Stimulated activated CD8-positive, alpha-beta memory T cell treated with anti-CD3 and anti-CD28 coated beads, Interleukin-4, amount 100 ng/mL, for 24 hours (primary cell): Measurements from ENCODE around the gene JTB.
"Not testable (repeated sequence)": the region's sequence is repeated elsewhere in the genome, so short reads cannot be mapped to it uniquely, and the experiment has no call there.

ENCODE experiments used
- DNase-seq: peaks from one replicate; pipeline ENCODE4 v3.0.0-alpha.2; 2020; ENCODE audit warnings: low read depth

The JTB gene

DNA sequence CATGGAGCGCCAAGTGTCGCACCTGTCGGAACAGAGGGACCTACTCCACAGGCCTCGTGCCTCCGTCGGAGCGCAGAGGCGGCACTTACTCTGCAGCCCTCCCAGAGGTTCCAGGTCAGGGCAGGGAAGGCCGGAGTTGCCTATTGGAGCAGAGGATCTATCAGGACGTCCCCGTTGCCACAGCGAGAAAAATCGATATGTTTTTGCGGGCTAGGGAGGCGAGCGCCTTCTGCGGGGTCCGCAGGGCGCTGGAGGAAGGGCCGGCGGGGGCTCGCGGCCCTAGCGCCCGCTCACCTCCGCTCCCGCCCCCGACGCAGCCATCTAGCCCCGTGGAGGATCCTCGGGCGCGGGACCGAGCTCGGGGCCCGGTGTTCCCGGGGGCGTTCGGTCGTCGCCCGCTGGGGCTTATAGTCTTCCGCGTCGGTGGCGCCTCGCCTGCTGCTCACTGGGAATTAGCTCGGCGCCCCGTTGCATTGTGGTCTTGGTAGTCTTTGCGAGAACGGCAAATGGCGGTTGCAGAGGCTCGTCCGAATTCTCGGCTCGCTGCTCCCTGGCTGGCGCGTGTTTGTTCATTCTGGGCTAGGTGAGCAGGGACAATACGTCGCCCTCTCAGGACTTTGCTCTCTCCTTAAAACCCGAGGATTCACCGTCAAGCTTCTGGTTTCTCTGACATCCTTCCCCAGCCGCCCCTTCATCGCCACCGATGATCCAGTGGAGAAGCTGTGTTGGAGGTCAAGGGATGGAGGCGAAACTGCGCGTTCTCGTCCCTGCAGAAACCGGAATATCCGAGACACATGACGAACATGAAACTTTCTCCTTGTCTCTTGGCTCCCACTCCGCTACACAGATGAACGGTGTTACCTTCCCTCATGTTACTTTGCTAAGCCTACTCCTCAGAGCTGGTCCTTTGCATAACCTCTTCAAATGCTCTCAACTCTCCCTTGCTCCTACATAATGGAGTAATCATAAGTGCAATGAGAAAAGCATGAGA is at the start of gene JTB:
Gene JTB (minus strand): TSS at position 425 of the 991 bp plus-strand sequence. CDS start 422 bp downstream, at position 3.
- DNase-seq: peak; percentile 82

DNA sequence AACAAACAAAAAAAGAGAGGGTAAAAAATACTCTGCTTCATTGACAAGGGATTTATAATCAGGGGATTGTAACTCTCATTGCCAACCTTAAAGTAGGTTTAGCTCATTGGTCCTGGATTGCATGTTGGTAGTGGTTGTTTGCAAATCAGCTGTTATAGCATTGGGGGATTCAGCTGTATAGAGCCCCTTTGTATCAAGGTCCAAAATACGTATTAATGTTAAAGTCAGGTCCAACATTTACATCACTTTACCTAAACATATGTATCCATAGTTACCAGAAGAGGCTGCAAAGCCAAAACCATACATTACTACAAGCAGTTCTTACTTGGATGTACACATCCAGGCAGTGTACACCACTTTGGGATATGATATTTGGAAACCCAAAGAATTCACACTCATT is 42.5 kb upstream of the JTB start:
- DNase-seq: no peak

DNA sequence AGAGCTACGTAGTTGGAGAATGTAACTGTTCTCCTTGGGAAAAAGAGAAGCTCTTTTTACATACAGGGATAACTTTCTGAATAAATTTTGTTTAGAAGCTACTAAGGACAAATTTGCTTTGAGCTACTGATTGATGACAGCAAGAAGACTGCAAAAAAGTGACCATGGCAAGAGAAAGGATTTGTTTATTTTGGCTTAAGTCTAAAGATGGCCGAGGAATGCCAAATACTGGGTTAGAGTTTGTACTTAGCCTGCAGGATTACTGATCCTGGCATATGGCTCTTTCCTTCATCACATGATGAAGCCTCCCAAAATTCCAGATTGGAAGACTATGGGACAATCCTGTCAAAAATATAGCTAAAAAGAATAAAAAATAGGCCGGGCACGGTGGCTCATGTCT is 41.8 kb upstream of the JTB start:
- no peak for DNase-seq

DNA sequence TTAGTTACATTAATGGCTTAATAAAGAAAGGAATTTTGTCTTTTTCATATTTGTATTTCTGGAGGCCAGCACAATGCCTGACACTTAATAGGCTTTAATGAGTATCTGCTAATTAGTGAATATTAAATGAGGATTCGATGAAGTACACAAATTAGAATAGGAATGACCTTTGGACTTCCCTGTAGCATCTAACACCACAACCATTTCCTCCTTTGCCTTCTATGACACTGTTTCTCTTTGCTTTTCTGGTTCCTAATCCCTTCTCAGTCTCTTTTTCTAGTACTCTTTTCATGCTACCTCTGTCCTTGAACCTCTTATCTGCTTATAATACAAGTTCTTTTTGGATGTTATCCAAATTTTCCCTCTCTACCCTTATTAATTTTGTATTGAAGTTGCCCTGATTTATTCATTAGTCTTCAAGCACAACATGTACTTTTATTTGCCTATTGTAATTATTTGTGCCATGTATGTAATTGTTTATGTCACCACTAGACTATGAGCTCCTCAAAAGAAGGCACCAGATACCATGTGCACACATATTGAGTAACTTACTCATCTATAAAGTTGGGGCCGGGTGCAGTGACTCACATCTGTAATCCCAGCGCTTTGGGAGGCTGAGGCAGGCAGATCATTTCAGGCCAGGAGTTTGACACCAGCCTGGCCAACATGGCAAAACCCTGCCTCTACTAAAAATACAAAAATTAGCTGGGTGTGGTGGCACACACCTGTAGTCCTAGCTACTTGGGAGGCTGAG is 36.9 kb upstream of the JTB start:
- DNase-seq: no peak

DNA sequence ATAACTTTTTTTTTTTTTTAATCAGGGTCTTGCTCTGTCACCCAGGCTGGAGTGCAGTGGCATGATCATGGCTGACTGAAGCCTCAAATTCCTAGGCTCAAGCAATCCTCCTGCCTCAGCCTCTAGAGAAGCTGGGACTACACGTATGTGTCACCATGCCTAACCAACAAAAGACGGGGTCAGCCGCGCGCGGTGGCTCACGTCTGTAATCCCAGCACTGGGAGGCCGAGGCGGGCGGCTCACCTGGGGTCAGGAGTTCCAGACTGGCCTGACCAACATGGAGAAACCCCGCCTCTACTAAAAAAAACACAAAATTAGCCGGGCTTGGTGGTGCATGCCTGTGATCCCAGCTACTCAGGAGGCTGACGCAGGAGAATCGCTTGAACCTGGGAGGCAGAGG is 35.1 kb upstream of the JTB start:
- DNase-seq: not testable (repeated sequence)

DNA sequence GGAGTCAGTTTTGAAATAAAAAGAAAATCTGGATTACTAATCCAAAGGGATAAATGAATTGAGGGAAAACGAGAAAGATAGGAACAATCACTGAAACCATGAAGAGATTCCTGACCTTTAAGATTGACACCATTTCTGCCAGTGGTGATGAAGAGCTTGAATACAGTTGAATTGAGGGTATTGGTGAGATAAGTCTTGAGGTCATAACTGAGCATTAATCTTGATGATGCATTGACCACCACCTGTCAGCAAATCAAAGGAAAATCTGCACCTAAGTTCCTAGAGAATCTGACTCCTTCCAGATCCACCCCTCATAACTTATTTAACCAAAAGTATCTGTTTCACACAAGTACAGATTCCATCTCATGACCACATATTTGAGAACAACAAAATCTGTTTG is 34.7 kb upstream of the JTB start:
- no peak for DNase-seq

DNA sequence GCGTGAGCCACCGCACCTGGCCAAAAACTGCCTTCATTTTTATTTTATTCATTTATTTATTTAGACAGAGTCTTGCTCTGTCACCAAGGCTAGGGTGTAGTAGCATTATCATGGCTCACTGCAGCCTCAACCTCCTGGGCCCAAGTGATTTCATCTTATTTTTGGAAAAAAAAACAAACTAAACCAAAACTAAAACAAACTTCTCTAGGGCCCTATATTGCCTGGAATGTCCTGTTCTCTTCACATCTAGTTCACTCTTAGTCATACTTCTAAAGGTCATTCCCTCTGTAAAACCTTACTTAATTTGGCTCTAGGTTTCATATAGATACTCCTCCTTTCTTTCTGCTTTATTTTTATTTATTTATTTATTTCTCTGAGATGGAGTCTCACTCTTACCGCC is 28.7 kb upstream of the JTB start:
- DNase-seq: no peak

DNA sequence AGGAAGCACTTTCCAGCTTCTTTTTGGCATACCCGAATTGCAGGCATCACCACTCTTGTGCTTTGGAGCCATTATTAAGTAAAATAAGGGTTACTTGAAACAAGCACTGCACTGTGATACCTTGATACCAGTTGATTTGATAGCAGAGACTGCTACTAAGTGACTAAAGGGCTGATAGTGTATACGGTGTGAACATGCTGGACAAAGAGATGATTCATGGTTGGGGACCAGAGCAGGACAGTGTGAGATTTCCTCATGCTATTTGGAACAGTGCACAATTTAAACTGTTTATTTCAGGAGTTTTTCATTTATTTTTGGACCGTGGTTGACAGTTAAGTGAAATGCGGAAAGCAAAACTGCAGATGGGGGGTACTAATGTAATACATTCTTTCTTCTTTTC is 22.9 kb upstream of the JTB start:
- no peak for DNase-seq

DNA sequence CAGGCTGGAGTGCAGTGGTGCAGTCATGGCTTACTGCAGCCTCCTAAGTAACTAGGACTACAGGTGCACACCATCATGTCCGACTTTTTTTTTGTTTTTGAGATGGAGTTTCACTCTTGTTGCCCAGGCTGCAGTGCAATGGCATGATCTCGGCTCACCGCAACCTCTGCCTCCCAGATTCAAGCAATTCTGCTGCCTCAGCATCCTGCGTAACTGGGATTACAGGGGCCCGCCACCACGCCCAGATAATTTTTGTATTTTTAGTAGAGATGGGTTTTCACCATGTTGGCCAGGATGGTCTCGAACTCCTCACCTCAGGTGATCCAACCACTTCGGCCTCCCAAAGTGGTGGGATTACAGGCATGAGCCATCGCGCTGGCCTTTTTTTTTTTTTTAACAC is 19.4 kb upstream of the JTB start:
- not testable (repeated sequence) for DNase-seq

DNA sequence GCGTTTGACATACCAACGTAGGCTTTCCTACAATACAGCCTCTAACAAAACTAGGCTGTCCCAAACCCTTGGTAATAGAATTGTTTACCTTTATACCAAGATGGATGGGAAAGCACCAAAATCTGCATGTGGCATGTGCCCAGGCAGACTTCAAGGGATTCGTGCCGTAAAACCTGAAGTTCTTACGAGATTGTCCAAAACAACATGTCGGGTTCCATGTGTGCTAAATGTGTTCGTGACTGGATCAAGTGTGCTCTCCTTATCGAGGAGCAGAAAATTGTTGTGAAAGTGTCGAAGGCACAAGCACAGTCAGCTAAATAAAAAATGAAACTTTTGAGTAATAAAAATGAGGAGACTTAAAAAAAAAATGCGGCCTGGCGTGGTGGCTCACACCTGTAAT is 18.2 kb upstream of the JTB start:
- DNase-seq: no peak

DNA sequence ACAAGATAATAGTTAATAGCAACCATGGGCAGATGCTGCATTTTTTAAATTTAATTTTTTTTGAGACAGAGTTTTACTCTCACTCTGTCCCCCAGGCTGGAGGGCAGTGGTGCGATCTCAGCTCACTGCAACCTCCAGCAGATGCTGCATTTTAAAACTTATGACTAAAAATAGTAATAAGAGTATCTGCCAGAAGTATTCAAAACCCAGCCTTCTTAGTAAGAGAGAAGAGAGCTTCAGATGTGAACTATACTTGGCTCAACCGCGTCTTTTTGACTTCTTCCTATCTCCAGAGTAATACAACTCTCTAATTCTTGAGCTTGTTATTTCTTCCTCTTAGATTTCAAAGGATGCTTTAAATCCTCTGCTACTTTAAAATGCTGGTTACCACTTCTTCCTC is 17.7 kb upstream of the JTB start:
- no peak for DNase-seq

DNA sequence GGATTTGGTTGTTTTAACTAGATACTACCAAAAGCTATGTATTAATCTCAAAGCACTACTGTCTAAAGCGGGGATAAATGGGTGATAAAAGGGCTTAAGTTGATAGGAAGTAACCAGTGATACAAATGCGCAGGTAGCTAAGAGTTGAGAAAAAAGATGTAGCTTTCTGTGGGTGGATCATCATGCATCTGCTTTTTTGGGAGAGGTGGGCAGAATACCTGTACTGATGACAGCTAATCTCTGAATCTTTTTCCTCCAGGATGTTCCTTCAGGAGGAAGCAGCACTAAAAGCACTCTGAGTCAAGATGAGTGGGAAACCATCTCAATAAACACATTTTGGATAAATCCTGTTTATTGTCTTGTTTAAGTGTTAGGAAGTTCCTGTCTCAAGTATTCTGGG is 14.3 kb upstream of the JTB start:
- DNase-seq: no peak

DNA sequence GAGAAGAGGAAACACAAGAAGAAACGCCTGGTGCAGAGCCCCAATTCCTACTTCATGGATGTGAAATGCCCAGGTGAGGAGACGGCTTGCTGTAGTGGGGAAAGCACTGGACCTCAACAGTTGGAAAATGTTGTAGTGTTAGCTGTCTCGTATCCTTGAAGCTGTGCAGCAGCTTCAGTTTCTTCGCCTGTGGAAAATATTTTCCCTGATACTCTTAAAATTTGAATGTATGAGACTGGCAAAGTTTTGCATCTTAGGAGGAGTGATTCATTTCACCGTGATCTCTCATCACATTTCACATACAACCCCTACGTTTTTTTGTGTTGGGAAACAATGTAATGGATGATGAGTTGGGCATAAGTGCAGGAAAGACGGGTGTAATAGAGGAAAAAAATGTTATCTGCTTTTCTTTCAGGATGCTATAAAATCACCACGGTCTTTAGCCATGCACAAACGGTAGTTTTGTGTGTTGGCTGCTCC is 13.7 kb upstream of the JTB start:
- DNase-seq: no peak

DNA sequence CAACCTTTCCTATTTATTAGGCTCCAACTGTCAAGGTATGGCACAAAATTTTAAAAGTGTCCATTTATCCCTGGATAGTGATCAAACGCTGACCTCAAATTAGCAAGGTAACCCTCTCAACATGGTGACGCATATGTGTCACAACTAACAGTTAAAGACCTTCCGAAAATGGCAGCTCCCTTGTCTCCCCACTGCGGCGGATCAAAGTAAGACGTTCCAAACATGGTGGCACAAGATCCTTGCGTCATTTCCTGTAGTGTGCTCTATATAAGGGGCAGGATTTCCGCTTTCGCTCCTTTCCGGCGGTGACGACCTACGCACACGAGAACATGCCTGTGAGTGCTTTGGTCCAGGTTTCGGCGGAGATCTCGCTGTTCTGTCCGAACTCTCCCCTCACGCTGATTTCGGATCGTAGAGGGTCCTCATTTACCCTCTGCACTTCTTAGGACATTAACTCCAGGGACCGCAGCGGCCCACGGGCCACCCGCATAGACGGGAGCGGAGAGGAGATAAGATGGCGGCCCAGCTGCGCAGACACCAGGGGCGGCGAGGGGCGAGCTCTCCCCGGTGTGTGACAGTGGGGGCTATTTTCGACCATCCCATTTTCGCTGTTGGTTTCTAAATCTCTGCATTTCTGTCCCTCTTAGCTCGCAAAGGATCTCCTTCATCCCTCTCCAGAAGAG is 13.1 kb upstream of the JTB start, which contains the start of gene RPS27:
Gene RPS27 (plus strand): TSS at position 295 of the 683 bp plus-strand sequence. CDS start 35 bp downstream, at position 330.
- peak; percentile 69 for DNase-seq

DNA sequence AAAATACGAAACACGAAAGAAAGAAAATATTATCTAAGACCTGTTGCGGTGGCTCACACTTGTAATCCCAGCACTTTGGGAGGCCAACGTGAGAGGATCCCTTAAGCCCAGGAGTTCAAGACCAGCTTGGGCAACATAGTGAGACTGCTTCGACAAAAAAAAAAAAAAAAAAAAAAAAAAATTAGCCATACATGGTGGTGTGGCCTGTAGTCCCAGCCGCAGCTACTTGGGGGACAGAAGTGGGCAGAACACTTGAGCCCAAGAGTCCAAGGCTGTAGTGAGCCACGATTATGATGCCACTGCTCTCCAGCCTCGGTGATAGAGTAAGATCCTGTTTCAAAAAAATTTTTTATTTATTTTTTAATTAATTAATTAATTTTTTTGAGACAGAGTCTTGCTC is 10.1 kb upstream of the JTB start:
- no peak for DNase-seq

DNA sequence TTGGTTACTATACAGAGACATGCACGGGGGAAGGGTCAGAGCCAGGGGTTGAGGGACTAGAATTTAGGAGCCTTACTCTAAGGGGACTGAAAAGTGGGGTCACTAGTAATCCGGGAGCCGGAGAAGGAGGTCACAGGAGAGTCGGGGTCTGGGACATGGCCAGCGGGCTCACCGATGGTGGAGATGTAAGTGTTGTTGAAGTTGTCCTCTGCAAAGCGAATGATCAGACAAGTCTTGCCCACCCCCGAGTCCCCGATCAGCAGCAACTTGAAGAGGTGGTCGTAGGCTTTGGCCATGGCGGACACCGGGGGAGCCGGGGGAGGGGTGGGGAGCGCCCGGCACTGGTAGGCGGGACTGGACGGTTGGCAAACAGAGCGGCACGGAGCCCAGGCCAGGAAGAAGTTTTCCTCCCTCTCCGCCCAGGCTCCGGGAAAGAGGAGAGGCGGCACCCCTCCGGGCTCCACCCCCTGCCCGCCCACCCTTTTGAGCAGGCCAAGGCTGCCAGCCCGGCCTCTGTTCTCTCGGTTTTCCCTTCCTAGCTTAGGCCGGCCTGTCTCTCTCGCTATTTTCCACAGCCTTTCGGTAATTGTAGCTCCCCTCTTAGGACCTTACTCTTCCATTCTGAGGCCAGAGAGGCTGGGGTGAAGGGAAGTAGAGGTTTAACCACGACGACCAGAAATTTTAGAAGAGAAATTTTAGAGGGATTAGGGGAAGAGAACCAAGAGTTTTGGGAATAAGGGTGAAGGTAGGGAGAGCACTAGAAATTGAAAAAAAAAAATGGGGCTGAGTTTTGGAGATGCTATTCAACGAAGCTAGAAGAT is 8.7 kb upstream of the JTB start, which contains the start of gene RAB13:
Gene RAB13 (minus strand): TSS at position 399 of the 821 bp plus-strand sequence. CDS start 103 bp downstream, at position 296.
- DNase-seq: no peak

DNA sequence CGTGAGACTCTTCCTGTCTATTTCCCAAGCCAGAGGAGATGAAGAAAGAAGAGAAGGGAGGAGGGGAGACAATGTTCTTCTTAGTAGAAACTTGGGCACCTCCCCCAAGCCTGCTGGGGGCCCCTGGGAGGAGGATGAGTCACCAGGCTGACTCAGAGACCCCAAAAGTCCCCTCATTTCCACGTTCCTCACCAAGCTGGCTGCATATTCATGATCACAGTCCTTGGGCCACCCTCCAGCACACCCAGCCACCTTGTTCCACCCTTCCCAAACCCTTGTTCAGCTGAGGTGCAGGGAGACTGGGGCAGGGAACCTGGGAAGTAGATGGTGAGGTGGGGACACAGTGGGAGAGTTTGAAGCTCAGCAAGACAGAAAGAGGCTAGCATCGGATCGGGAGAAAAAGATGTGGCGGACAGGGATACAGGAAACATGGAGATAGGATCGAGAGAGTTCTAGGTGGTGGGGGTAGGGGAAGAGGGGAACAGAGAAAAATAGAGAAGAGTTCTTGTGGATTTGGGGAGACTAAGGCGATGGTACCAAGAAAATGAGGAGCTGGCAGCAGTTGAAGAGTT is 8.0 kb upstream of the JTB start:
- DNase-seq: peak; percentile 42

DNA sequence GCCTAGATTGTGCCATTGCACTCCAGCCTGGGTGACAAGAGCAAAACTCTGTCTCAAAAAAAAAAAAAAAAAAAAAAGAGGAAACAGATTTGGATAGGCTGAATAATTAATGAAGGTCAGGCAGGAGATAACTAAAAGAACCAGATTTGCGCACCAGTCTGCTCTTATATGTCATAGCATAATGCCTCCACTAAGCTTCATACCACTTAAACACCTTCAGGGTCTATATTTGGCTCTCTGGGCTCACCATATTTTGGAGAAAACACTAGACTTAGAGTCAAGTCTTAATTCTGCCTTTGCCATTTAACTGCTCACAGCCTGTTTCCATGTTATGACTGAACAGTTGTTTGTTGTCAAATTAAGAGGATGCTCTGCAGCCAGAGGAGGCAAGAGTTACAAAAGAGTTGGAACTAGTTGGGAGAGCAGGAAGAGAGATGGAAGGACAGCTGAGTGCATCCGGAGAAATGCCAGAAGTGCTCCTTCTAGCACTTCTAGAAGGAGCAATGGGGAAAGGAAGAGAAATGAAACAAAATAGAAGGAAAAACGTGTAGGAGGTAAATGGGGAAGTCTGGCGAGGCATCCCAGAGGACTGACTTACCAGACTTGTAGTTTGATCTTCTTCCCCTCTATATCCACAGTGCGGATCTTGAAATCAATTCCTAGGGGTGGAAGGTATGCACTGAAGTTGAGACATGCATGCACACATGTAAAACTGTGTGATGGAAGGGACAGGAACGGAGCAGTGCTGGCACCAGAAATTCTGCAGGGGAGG is 6.8 kb upstream of the JTB start:
- no peak for DNase-seq

DNA sequence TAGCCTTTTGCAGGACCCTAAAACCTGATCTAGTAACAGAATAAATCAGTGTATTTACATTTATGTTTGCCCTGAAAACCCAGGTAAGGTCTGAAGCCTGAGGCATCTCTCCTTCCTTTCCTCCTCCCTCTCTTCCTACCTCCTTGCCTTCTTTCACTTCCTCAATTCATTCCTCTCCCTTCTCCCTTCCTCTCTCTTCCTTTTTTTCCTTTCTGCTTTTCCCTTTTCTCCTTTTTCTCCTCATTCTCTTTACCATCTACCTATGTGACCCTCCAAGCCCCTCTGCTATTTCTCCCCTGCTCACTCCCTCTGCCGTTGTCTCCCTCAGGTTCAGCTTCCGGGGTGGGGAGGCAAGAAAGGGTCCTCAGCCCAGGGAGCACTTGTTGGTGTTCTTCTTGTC is 4.3 kb upstream of the JTB start:
- DNase-seq: not testable (repeated sequence)

DNA sequence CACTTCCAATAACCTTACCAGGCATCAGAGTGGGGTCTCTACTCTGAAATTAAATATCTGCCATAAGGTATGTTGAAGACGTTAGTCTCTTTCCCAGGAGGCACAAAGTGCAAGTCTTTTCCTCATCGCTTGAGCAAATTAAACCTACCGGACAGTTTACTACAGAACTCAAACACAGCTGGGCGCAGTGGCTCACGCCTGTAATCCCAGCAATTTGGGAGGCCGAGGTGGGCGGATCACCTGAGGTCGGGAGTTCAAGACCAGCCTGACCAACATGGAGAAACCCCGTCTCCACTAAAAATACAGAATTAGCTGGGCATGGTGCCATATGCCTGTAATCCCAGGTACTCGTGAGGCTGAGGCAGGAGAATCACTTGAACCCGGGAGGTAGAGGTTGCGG is 1.6 kb upstream of the JTB start:
- DNase-seq: not testable (repeated sequence)
